Embryonic facial prominence (tissue), 1 donor: ENCODE measurements around the gene HLX.

Experiments used
- DNase-seq: peaks from one replicate; pipeline ENCODE4 v3.0.0-alpha.2; 2016; ENCODE audit errors: extremely low spot score

The HLX gene

DNA sequence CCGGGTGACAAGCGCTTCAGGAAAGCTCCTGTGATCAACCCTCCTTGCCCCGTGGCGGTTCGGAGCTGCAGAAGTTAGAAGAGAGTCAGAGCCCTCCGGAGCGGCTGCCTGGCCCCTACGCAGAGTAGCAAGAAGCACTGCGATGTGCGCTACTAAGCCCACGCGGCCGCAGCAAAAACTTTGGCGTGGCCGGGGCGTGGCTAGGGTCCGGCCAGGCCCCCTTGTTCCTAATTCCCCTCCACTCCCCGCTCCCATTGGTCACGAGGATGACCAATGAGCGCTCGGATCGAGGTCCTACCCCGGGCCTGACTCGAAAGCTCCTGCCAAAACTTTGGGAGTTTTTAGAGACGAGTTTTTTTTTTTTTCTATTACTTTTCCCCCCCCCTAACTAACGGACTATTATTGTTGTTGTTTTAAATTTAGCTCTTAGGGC is at the start of gene HLX:
HLX (plus strand) TSS at position 368 of the 433 bp plus-strand sequence. CDS start 415 bp downstream, outside the sequence.
- peak; percentile 64 for DNase-seq

- no peak for DNase-seq
These were observed 45.8 kb upstream of the HLX start for GRCh38 chr1:220833436-220833835.

DNA sequence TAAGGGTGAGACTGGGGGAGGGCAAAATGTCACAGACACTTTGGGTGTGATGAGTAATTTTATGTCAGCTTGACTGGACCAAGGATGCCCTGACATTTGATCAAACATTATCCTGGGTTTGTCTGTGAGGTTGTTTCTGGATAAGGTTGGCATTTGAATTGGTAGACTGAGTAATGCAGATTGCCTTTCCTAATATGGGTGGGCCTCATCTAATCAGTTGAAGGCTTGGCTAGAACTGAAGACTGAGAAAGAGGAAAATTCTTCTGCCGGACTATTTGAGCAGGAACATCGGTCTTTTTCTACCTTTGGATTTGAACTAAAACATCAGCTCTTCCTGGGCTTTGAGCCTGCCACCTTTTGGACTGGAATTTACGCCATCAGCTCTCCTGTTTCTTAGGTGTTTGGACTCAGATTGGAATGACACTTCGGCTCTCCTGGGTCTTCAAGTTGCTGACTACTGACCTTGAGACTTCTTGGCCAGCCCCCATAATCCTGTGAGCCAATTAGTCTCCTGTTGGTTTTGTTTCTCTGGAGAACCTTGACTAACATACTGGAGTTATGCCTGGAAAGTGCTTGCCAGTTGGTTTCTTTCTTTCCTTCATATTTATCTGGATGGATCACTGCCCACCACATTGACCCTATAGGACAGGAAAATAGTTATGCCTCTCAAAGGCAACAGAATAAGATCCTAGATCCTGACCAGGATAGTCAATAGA is 44.9 kb upstream of the HLX start:
- no peak for DNase-seq

DNA sequence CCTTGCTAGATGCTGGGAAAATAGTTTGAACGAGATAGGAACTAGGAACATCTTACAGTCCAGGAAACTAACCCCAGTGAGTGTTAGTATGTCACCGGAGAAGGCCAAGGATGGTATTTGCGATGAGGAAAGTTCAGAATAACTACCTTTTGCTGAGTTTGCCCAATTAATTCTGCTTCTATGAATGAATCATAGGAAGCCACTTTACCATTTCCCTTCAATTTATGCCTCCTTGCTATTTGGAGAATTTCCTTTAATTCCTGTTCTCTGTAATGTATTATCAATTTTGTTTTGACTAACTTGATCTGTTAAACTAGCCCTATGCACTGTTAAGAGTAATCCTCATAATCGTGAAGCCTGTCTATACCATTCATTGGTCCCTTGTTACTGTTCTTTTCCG is 40.7 kb upstream of the HLX start:
- no peak for DNase-seq

GRCh38 chr1:220839474-220839873 is 39.8 kb upstream of the HLX start:
- DNase-seq, result no peak

DNA sequence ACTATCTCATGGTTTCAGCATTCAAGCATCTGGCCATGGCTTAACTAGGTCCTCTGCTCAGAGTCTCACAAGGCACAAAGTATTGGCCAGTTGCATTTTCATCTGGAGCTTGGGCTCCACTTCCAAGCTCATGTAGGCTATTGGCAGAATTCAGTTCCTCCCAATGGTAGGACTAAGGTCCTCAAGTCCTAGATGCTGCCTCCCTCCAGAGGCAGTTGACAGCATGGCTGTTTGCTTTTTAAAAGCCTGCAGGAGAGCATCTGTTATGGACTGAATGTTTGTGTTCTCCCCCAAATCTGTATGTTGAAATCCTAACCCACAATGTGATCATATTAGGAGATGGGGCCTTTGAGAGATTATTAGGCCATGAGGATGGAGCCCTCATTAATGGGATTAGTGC is 38.0 kb upstream of the HLX start:
- DNase-seq, result no peak

DNA sequence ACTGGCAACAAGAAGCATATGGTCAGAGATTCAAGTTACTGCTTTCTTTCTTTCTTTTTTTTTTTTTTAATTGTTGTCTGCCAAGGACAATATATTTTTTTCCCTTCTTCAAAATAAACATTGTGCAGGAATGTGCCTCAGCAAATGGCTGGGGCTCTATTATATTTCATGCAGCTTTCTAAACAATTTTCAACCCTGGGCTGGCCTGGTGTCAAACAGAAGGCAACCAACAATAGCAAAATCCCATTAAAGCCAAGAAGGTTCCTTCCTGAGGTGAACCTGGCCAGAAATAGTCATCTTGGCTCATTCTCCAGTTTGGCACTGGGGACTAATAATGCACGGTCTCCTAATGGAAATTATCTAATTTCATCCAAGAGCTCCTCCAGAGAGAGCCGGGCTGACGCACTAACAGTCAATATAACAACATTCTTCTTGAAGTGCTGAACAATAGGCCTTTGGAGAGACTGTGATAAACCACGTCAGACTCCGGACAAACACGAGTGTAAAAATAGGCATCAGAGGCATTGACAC is 35.7 kb upstream of the HLX start:
- DNase-seq, result no peak

GRCh38 chr1:220852408-220852807 is 26.8 kb upstream of the HLX start:
- no peak for DNase-seq

DNA sequence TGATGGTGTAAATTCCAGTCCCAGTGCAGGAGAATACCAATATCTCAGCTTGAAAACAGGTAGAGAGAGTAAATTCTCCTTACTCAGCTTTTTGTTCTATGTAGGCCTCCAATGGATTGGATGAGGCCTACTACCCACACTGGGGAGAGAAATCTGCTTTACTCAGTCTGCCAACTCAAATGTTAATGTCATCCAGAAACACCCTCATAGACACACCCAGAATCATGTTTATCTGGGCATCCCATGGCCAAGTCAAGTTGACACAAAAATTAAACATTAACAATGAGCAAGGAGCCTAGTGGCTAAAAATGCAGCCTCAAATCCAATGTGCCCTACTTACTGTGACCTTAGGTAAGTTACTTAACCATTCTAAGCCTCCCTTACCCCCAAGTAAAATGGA is 6.9 kb upstream of the HLX start:
- DNase-seq, result no peak

GRCh38 chr1:220873087-220873486 is 6.2 kb upstream of the HLX start:
- no peak for DNase-seq

DNA sequence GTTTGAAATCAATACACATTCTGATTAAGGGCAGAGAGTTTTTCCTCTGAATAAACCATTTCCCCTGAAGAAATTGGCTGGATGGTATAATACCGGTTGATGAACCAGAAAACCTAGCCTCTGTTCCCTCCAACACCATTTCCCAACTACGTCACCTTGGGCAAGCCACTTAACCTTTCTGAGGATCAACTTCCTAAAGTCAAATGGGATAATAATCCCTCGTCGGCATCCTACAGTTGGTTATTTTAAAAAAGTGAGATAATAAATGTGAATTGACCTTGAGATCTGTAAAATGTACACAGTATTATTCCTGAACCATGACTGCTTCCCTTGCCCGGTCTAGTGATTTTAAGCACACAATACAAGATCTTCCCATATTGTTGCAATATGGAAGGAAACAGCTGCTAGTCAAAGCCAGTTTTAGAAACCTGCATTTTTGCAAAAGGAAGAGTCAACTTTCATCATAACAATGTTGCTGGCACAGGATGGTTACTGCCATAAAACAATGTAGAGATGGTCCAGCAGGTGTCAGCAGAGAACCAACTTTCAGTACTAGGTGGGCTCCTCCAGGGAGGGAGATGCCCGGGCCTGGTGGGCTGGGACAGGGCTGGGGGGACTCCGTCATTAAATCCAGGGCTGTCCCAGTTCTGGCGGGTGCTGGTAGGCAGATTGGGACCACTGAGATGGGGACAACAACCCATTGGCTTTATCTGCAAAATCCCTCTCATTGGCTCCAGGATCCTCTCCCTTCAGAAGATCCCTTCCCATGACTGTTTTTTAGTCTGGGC is 5.2 kb upstream of the HLX start:
- DNase-seq, result no peak

DNA sequence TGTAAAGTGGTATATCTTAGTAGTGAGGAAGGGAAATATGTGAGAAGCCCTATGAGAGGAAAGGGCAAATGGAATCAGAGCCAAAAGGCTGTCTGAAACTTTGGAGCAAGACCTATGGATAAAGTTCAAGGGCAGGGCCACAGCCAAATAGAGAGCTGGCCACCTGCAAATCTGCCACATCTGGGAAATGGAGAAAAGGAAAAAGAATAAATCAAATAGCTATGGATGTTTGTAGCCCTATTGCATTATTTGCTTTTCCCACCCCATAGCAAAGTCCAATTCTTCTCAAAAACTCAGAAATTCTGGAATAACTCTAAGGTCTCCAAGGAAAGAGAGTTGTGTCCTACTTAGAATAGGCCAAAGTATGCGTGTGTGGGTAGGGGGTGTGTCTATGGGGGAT is 4.0 kb upstream of the HLX start:
- DNase-seq, result no peak

GRCh38 chr1:220876511-220877376 is 2.5 kb upstream of the HLX start:
- no peak for DNase-seq

- no peak for DNase-seq
These were observed 1.7 kb upstream of the HLX start for GRCh38 chr1:220877377-220878095.

- no peak for DNase-seq
These were observed 810 bp upstream of the HLX start for GRCh38 chr1:220878191-220879075.

GRCh38 chr1:220879509-220880361 is 492 bp downstream of the HLX start:
- DNase-seq, result no peak

- DNase-seq, result no peak
These were observed 1.1 kb downstream of the HLX start for GRCh38 chr1:220880362-220880670.

GRCh38 chr1:220880726-220881506 is 1.7 kb downstream of the HLX start:
- no peak for DNase-seq
